ENCODE data around the gene MICU1.

GRCh38 chr10:72320676-72321247 lies 305.1 kb downstream of the MICU1 start:
- TF ChIP-seq CTCF (conservative IDR thresholded peaks at IDR 0.05) (no peak), EZH2 (IDR thresholded peaks at IDR 0.05; ENCODE audit: low read depth) (no peak)

All from PC-9 (cell line).